NCI-H1048 (cell line): ENCODE results near the gene POLR3GL.
"Not testable (repeated sequence)": the region's sequence is repeated elsewhere in the genome, so short reads cannot be mapped to it uniquely, and the experiment has no call there.

ENCODE experiments used
- DNase-seq: peaks from one replicate; lab custom pipeline; 2025; lab: John Stamatoyannopoulos, UW

Gene POLR3GL, protein sequence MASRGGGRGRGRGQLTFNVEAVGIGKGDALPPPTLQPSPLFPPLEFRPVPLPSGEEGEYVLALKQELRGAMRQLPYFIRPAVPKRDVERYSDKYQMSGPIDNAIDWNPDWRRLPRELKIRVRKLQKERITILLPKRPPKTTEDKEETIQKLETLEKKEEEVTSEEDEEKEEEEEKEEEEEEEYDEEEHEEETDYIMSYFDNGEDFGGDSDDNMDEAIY

DNA sequence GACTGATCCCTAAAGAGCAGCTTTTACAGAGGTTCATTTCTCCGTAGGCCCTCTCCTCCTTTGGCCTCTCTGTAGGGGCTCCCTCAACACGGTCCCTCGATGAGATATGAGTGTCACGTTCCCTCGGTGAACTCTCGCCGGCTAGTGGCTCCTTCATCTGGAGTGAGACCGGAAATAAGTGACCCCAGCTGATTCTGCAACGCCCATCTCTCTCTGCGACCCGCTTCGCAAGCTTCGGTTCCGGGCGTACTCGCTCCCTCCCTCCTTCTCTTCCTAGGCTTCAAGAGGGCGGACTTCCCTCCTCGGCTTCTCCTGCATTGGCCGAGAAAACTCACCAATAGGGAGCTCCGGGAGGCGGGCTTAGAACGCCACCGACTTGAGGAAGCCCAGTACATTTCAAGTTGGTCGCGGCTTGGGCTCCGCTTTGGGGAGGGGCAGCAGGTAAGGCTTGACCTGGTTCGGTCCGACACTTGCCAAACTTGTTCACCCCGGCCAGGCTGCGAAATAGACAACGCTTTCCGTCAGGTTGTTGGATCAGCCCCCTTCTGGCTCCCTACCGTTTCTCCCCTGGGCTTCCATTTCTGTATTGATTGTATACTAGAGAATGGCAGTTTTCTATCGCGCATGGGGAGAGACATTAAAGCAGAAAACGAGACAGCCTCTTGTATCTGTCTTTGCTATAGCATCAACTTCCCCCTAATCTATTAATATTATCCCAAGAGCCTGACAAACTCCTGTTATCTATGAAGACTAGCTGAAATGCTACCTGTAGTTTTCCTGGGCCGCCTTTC lies at the start of gene POLR3GL, which contains the start of gene ANKRD34A:
Gene POLR3GL, plus strand, starts transcription at position 363 of the 791 bp plus-strand sequence. CDS start 10,176 bp downstream, outside the sequence.
Gene ANKRD34A, minus strand, starts transcription at position 248 of the 791 bp plus-strand sequence. CDS start 2,816 bp downstream, outside the sequence.
- peak; percentile 87 for DNase-seq

GRCh38 chr1:145916745-145917144 lies 47.7 kb upstream of the POLR3GL start:
- DNase-seq, result no peak

GRCh38 chr1:145917595-145917994 lies 46.9 kb upstream of the POLR3GL start:
- DNase-seq, result no peak

- DNase-seq, result peak; percentile 87
Observed at GRCh38 chr1:145918144-145918991, 46.1 kb upstream of the POLR3GL start, which contains the start of gene PEX11B. Gene PEX11B (minus strand): TSS chr1:145918717. CDS start chr1:145918688, 29 bp downstream.

GRCh38 chr1:145918992-145919939 lies 45.2 kb upstream of the POLR3GL start:
- DNase-seq, result no peak

DNA sequence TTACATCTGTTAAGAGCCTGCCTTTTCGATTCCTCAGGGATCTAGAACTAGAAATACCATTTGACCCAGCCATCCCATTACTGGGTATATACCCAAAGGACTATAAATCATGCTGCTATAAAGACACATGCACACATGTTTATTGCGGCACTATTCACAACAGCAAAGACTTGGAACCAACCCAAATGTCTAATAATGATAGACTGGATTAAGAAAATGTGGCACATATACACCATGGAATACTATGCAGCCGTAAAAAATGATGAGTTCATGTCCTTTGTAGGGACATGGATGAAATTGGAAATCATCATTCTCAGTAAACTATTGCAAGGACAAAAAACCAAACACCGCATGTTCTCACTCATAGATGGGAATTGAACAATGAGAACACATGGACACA lies 44.2 kb upstream of the POLR3GL start:
- not testable (repeated sequence) for DNase-seq

GRCh38 chr1:145922266-145922665 lies 42.2 kb upstream of the POLR3GL start:
- DNase-seq, result no peak

GRCh38 chr1:145926686-145927062 lies 37.8 kb upstream of the POLR3GL start:
- no peak for DNase-seq

DNA sequence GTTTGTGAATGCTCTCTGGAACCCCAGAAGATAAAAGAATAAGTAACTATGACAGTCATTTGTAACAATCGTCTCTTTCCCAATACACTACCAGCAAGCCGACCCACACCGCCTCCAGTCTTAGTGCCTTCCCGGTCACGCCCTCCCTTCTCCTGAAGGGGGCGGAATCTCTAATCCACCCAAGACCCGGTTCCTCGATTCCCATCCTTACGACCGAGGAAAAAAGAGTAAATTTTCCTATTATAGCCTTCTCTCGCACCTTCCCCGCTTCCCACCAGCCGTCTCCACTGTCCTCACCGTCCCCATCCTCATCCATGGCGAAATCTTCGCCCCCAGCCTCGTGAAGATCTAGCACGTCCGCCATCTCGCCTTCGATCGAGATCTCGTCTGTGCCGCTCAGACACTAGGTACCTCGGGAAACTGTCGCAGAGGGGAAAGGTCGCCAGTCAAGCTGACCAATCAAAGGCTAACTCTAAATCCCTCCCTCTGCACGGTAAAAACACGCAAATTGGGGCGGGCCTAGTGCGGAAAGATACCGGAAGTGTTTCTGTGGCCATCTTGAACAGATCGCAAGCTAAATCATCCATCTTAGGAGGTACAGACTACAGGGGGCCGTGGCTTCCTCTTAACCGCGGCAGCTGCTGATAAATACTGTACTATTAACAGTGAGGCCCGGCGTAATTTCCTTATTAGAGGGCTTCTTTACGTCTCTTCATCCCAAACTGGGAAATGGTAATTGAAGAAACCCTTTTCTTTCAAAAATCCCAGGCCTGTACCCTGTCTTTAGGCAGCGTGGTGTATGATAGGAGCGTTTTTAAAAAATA lies 37.2 kb upstream of the POLR3GL start, which contains the start of gene RBM8A:
Gene RBM8A, minus strand, starts transcription at position 422 of the 824 bp plus-strand sequence. Its CDS starts 58 bp downstream, at position 364.
- peak; percentile 99 for DNase-seq

- no peak for DNase-seq
Observed at GRCh38 chr1:145927916-145928643, 36.4 kb upstream of the POLR3GL start.

GRCh38 chr1:145932522-145933009 lies 31.9 kb upstream of the POLR3GL start:
- not testable (repeated sequence) for DNase-seq

- no peak for DNase-seq
Observed at GRCh38 chr1:145935708-145936107, 28.8 kb upstream of the POLR3GL start.

GRCh38 chr1:145936247-145936646 lies 28.2 kb upstream of the POLR3GL start:
- DNase-seq, result no peak

DNA sequence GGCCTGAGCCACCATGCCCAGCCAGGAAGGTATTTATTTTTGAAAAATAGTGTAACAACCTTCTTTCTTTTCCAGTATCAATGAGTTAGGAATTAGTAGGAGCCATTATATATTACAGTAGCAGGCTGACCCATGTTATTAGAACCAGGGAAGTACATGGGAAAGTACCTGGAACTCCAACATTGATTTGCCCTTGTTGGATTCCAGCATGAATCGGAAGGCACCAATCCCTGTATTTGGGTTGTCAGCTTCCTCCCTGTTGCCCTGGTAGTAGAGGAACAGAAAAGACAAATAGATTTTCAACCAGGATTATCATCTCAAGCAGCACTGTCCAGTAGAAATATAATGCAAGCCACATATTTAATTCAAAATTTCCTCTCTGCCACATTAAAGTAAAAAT lies 27.1 kb upstream of the POLR3GL start:
- no peak for DNase-seq

GRCh38 chr1:145942405-145942804 lies 22.1 kb upstream of the POLR3GL start:
- DNase-seq, result no peak

GRCh38 chr1:145942871-145943270 lies 21.6 kb upstream of the POLR3GL start:
- no peak for DNase-seq

DNA sequence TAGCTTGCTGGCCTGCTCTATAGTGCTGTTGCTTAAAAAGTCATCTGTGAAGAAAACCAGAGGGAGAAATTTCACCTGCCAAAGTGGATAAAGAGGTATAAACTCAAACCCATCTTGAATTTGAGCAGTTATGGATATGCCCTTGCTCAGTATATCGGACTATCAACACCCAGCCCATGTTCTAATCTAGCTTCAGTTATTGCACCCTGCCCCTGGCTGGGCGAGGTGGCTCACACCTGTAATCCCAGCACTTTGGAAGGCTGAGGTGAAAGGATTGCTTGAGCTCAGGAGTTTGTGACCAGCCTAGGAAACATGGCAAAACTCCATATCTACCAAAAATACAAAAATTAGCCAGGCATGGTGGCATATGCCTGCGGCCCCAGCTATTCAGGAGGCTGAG lies 20.0 kb upstream of the POLR3GL start:
- no peak for DNase-seq

DNA sequence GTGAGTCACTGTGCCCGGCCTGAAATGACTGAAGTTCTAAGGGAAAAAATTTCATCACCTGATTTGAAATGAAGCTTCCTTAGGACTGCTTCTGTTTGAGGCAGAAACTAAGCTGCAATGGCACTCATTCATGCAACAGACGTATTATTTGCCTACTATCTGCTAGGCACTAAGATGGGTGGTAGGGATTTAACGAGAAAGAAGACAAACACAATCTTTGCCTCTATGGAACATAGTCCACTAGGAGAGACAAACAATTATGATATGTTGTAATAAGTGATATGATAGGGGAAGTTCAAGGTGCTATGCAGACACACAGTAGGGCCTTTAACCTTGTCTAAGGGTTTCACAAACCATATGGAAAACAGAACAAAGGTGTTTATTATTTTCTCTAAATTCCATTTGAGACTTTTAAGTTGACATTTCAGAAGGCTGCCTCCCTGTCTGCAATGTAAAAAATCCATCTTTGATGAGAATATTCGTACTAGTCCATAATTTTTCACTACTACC lies 18.0 kb upstream of the POLR3GL start:
- no peak for DNase-seq

DNA sequence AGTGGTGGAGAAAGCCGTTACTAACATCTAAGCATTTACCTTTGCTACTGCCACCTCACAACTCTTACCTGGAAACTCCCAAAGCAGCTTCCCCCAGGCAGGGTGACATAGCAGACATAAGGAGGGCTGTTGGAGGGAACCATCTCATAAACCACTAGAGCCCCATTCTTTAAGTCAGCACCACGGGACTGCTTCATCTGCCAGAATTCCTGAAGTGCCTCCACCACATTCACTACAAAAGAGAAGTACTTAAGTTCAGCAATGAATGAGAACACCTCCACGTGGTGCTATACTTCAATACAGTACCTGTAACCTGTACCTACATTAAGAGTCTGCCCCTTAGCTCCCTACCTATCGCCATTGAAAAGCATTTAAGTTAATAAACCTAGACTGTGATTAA lies 16.9 kb upstream of the POLR3GL start:
- DNase-seq, result no peak
